NCI-H748 (cell line): Measurements from ENCODE around the gene KCTD16.

ENCODE experiments used
- DNase-seq: peaks from one replicate; lab custom pipeline; 2025; ENCODE audit not compliant: unreplicated experiment; lab: John Stamatoyannopoulos, UW

KCTD16 gene

DNA sequence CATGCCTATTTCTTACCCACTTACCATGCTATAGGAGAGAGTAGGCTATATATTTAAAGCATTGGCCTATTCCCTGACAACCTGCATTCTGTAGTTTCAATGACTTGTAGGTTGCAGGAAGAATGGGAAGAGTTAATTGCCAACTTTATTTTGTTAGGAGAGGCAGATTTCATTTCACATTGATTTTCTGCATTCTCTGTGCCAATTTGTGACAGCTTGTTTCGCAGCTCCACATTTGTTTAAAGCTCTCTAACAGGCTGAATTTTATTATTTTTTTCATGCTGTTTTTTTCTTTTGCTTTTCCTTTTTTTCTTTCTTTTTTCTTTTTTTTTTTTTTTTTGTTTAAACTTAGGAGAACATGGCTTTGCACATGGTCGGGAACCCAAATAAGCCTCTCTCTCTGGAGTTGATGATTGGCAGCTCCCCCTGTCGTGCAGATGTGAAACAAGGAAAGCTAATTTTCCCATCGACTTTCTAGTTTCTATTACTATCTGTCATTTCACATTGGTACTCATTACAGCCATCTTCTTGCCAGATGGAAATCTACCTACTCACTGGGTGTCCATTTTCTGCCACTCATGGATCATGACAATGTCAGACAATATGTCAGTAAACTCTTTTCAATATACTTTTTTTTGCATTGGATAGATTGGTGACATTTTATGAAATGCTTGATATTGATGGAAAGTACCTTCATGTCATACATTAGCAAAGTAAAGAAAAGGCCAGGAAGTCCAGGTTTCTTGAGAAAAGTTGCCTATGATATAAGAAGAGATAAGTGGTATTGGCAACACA lies 223.2 kb downstream of the KCTD16 start:
- DNase-seq: no peak

DNA sequence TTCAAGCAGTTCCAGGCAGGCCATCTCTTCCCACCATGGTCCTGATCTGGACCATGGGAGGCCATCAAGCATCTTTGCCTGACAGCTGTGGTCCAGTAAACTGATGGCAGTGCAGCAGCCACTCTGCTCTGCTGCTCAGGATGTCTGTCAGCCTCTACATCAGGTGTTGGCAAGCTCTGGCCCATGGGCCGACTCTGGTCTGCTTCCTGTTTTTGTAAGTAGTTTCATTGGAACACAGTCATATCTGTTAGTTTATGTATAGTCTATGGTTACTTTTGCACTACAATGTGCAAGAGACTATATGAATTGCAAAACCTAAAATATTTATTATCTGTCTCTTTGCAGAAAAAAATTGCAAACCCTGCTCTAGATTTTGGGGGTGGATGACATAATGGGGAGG lies 225.0 kb downstream of the KCTD16 start:
- no peak for DNase-seq

DNA sequence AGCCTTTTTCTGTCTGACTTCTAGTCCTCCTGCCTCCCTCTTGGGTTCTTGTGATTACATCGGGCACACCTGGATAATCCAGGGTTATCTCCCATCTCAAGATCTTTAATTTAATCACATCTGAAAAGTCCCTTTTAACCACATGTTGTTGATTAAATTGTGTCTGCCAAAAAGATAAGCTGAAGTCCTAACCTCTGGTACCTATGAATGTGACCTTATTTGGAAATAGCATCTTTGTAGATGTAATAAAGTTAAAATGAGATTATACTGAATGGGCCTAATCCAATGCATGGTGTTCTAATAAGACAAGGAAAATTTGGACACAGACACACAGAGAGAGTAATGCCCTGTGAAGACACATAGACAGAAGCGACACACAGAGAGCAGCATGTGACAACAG lies 232.4 kb downstream of the KCTD16 start:
- DNase-seq: no peak

DNA sequence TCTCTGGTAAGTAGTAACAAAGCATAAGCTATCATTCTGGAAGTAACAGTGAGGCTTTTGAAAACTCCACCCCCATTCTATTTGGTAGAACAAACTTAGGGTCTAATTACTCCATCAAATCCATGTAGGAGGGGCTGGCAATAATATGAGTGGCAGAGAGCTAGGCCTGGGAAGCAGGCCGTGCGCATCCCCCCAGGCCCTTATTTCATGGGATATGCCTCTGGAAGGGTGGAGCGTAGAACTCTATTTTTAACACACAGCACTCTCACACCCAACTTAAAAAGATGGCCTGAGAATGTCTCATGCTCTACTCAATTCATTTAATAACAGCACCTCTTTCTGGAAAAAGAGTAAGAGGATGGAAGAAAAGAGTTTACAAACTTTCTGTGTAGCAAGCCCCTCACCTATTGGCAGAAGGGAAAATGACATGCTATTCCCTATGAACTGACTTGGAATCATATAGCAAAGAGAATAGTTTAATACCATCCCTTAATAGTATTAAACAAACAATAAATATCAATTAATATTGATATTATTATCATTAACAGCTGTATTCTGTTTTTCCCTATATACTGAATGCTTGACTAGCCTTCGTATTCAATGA lies 233.2 kb downstream of the KCTD16 start:
- DNase-seq: no peak

DNA sequence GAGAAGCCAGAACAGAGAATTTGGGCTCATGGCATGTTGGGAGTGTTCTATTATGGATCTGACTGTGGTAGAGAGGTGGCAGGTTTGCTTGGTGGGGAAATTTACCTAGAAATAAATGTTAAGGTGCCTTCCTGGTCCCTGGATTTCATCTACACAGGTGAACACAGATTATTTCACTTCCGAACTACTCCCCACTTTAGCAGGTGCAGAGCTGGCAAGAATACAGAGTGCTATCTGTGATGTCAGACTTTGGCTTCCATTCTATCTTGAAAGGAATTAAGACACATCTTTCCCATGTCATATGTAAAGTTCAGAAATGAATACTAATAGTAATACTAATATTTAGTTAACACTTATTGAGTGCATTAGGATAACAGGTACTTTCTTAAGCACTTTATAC lies 234.0 kb downstream of the KCTD16 start:
- no peak for DNase-seq

DNA sequence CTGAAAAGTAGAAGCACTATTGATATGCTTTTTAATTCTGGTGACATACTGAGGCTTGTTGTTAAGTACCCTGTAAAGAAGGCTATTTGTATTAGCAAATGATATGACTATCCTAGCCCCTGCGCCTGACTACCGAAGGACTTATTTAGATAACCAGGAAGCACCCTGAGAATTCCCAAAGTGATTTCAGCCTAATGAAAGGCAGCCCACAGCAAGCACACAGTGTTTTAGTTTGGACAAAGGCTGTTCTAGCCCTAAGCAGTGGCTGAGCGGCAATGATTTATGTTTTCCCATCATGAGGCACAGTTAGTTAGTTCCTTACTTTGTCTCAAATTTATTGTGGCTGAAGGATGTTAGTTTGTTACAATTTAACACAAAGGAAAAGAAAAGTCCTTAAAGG lies 235.3 kb downstream of the KCTD16 start:
- DNase-seq: no peak

DNA sequence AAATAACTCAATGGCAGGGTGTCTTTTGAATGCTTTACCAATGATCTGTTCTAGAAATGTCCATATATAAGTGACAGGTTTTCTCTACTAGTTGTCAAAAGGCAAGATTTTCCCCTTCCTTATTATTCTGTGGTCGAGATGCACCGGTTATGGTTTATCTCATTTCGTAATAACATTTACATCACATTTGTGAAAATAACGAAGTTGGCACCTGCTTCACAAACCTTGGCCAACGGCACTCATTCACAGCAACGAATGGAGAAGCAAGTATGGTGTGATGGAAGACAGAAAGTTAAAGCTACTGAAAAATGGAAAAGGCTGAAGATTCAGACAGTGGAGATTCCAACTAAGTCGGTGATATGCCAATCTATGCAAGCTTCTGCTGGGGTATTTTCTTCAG lies 235.8 kb downstream of the KCTD16 start:
- DNase-seq: no peak

DNA sequence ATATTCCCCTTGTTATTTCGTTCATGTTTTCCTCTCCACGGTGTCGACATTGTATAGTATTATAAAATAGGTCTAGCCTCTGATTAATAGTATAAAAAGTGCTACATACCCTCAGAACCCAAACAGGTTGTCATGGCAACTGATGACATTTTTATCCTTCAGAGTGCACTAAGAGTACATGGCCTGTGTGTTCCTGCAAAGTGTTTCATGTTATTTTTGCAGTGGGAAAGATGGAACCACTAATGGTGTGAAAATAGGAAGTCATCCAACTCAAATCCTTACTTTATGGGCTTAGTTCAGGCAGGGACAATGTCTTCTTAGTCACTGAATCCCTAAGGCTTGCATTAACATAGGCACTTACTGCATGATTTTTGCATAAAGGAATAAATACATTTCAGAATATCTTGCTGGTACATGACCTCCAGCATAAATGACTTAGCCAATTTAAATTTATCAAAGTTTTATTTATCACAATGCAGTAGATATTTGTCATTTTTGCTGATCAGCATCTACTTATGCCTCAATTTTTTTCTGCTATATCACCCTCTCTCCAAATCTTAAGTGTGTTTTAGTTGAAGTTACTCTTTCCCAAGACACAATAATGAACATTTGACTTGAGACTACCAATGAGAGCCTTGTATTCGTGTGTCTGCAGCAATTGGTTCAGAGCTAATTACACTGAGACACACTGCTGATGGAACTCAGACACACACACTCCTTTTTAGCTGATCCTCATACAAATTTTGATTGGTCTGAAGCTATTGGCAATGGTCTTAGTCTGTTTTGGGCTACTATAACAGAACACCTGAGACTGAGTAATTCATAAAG lies 243.7 kb downstream of the KCTD16 start:
- DNase-seq: no peak

DNA sequence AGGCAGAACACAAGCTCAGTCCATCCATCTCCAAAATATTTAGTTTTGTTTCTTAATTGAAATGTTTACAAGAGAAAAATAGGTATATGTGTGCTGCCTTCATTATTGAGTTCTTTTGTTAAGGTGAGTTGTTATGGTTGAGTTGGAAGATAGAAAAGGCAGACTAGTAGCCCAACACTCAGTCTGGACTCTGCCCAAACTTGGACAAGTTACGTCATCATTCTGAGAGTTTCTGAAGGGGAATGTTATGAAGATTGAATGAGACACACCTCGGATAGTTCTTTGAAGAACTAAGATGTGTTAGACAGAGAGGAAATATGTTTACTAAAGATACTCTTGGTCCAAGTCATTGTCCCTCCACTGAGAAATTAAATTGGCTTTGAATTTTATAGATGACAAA lies 245.5 kb downstream of the KCTD16 start:
- no peak for DNase-seq

DNA sequence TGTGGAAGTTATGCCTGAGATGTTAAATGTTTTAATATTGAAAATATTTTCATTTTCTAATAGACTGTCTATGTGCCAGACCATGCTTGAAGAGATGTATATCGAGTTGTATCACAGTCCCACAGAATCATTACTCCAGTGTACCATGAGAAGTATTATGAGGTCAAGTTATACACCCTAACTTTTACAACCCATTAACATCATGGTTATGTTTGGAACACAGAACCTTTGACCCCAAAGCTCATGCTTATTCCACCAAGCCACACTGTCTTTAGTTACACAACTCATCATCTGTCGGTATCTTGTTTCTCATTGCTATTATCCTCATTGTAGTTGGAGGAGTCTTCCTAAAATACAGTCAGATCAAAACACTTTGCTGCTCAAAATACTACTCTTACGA lies 248.0 kb downstream of the KCTD16 start:
- no peak for DNase-seq

DNA sequence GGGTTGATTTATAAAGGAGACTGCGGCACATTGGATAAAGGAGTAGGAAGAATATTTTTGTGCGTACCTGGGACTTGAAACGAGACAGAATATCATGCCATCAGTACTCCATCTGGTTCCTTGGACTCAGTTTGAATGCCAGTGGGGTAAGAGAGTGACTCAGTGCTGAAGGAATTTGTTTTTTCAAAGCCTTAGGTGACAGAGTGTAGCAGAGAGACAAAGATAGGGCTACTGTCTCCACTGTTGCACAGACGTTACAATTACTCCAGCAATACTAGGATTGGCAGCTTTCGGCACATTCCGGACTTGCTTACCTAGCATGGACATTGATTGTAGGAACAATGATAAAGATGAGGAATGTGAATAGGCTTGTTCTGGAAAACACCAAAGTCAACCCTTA lies 250.7 kb downstream of the KCTD16 start:
- no peak for DNase-seq

DNA sequence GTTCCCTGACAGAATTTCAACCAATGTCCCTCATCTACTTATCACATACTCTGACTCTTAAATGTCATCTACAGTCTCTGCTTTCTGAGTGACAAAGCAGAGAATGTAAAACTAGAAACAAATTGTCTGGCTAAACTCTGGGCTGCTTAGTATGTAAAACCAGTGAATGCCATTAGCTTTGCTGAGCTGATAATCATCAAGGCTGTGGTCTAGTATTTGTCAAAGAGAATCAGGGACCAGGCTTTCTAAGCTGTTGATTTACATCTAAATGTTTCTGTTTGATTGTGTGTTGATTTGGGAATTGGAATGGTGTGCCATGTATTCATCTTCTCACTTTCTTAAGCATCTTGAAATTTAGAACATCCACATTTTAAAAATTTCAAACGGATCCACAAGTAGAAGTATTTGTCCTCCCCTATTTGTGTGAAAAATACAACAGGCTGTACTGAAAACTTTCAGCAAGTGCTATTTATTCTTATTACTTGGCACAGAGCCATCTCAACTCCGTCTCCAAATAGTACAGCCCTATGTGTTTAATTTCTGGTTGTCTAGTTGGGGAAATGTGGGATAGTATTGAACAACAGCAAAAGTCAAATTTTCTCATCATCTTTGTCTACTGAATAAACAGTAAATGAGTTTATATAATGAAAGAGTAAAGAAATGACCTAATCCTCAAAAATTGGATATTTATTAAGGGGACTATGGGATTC lies 251.5 kb downstream of the KCTD16 start:
- DNase-seq: no peak

DNA sequence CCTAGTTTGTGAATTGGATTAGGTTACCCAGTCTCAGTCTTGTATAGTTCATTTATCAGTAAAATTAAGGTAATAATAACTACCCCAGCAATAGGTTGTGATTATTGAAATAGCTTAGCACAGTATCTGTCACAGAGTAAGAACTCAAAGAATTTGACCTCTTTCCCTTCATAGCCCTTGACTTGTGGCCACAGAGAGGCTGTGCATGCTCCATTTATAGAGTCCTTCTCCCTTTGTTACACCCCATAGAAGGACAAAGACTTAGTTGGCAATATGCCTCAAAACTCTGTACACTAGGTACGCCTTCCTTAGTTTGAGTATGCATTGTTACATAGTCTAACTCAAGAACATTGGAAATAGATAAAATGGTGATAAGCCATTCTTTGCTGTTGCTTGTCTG lies 257.2 kb downstream of the KCTD16 start:
- DNase-seq: no peak

DNA sequence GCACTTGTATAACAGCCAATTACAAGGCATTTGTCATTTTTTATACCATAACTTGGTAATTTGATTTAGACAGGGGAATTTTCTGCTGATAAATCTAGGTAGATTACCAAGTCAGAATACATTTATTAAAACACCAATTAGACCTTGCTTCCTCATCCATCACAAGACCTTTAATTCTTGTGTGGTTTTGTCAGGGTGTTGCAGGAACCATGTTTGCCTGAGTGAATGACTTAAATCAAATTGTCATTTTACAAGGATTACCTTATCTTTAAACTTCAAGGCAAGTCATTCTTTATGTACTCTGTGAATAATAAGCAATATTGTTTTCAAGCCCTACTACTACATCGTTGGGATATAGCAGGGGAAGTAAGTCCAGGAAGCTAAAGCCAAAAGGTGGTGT lies 257.7 kb downstream of the KCTD16 start:
- no peak for DNase-seq

DNA sequence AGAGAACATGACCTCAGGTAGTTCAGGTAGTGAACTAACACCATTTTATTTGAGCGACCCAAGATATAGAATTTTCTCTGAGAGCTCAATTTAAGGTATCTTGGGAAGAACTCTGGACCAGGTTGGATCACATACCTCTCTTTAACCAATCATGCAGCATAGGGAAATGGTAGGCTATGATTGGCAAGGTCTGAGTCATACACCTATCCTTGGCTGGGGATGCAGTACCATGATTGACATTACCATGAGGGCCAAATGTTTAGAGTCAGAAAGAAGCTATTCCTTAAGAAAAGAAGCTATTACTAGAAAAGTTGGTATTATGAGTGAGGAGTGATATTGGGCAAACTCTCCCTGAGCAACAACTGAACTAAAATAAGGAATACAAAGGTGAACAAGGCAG lies 258.7 kb downstream of the KCTD16 start:
- no peak for DNase-seq

DNA sequence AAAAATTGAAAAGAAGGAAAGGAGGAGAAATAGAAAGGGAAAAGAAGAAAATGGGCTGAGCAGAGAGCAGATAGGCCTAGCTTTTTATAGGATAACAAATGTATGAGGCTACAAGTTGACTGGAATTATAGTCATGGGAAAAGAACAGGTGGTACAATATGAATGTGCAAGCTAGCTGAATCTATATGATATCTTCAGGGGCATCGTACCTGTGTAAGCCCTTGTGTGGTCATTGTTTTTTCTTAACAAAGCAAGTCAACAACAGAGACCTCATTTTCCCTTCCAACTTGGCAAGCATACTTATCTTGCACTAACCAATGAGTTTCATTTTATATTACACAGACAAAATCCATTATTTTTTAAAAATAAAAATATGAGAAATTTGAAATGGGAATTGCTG lies 259.2 kb downstream of the KCTD16 start:
- DNase-seq: no peak

DNA sequence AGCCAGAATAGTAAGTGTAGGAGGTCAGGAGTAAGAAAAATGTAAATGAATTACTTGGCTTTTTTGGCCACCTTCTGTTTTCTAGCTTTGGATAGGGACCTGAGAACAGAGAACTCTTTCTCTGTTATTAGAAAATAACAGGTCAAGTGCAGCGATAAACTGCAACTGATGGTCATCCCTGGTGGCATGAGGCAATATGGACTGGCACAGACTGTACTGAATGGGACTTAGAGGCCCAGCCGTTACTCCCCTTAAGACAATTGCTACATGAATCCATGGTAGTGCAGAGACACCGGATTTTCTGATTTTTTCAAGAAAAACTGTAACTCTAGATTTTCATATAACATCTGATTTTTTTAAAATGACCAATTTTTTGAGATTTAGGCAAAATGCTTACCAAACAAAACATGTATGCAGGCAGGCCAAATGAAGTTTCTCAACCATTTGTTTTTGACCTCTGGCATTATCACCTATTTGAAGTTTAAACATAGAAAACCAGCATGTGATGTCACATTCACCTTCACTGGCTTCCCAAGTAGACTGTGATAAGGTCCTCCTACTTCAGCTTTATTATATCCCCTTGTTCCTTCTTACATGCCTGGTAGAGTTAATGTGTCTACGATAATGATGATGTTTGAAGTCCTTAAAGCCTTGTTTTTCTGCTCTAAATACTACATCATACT lies 262.6 kb downstream of the KCTD16 start:
- no peak for DNase-seq

DNA sequence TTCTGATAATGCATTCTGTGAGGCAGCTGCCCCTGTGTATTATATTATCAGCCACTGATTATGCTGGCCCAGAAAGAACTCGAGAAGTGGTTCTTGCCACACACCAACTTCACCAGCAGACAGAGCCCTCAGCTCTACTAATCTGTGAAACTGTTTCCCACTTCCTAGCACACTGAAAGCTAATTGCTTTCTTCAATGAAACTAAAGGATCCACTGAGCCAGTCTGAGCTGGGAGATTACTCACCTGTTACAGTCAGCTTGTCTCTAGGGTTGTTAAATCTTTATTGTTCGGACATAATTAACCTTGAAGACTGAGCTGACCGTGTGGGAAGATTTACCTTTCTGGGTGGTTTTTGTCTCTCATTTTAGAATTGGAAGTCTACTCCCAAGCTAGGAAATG lies 263.2 kb downstream of the KCTD16 start:
- DNase-seq: peak; percentile 38

DNA sequence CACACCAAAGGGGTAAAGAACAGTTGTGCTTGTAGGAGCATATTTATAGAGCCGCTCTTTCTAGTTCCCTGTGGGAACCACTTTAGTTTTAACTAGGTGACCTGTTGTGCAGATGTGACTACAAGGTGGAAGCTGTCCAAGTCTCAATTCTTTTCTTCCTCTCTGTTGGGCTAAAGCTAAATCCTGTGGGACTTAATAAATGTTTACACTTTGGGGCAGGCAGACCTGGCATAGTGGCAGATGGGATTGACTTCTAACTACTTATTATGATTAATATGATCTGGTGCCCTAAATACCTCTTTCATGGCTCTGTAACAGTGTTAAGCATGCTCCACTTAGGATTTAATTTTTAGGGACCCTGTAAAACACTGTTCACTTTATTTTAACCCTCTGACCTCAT lies 265.3 kb downstream of the KCTD16 start:
- peak; percentile 51 for DNase-seq

DNA sequence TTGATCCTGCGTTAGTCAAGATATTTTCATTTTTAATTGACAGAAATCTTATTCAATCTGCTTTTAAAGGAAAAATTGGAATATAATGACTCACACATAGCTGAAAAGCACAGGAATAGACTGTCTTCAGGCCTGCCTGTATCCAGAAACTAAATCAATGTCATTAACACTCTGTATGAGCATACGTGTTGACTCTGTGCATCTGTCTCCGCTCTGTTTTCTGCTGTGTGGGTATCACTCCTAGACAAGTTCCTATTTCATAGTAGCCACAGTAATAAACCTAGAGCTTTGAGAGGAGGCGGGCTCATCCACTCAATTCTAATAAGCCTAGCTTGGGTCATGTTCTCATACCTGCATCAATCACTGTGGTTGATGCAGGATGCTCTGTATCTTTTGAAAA lies 267.6 kb downstream of the KCTD16 start:
- DNase-seq: peak; percentile 25

DNA sequence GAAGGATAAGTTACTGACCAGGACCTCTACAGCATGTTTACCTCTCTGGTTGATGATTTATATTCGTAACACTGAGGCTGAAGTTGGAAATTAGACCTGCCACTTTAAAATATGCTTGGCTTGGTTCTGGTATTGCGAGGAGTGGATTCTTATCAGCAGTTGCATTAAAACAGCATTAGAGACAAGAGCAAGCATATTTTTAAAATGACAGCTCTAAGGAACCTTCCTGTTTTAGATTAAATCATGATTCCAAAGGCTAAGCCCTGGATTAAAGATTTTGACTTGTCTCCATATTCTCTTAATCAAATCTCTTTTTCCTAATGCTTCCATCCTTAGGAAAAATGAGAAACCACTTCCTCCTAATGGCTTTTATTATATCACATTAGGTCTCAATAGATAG lies 277.8 kb downstream of the KCTD16 start:
- no peak for DNase-seq
